ENCODE data around the gene ELMO1. TPM values are rescaled to one million over a fixed set of nuclear protein-coding genes. Genes with fewer than 3 reads are reported as not detected.

ELMO1 gene
- total RNA-seq, 1 donor from 2014 or later: 151 TPM

DNA sequence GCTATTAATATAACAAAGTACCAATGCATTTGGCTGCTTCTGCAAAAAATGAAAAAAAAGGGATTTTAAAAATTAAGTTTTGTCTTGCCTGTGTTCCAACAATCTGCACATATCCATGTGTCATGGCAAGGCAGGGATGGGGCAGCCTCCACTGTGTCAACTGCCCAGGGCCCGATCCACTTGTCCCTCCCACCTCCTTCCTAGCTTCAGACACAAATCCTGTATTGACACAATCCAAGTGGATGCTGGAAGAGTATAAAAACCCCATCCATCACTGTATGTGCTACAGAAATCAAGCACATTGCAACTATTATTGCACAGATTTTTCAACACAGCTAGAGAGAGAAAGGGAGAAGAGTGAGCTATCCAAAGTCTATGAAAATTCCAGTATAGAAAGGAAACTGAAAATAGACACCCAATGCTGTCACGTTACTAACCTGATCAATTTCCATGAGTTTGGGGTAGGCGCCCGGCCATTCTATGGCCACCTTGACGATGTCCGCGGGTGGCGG is 106.4 kb downstream of the ELMO1 start:
- no peak for DNase-seq (ENCODE audit: low spot score)
- H3K9me3 Mint-ChIP-seq (ENCODE audit: unreplicated experiment): peaks cover 4% of the 10 kb centered on the region
- peaks cover 58% of the 10 kb centered on the region for H3K4me1 Mint-ChIP-seq (ENCODE audit: unreplicated experiment)
- peak overlapping the region; percentile 95 for H3K27ac Mint-ChIP-seq (ENCODE audit: unreplicated experiment)
- TF ChIP-seq CTCF (IDR thresholded peaks at IDR 0.05; ENCODE audit: unreplicated experiment): no peak
- peaks cover 3% of the 10 kb centered on the region for H3K27me3 Mint-ChIP-seq (ENCODE audit: unreplicated experiment)
- H3K4me3 Mint-ChIP-seq (ENCODE audit: unreplicated experiment): peak overlapping the region; percentile 58
- peaks cover 49% of the 10 kb centered on the region for H3K36me3 Mint-ChIP-seq (ENCODE audit: low read depth, unreplicated experiment)

DNA sequence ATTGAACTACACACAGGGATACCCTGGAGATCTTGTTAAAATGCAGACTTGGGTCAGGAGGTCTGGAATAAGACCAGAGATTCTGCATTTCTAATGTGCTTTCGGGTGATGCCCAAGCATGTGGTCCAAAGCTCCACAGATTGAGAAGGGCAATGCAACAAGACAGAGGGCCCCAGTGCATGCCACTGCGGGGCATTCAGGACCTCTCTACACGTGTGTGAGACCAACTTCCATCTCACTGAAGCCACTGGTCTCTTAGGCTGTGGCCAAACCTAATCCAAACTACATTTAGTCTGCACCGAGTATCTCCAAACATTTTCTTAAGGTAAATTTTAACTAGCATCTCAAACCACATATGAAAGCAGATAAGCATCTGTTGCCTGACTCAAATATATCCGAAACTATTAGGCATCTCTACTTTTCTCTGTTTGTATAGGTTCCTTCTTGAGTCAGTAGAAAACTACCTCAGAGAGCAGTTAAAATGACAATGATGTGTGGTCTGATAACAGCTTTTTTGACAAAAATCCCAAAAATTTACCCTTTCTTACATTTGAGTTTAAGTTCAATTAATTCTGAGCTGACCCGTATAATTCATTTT is 107.5 kb downstream of the ELMO1 start:
- TF ChIP-seq CTCF (IDR thresholded peaks at IDR 0.05; ENCODE audit: unreplicated experiment): no peak
- Mint-ChIP-seq H3K27me3 (ENCODE audit: unreplicated experiment) (peaks cover 4% of the 10 kb centered on the region), H3K9me3 (ENCODE audit: unreplicated experiment) (peaks cover 5% of the 10 kb centered on the region), H3K27ac (ENCODE audit: unreplicated experiment) (no peak overlapping the region), H3K4me3 (ENCODE audit: unreplicated experiment) (no peak overlapping the region), H3K4me1 (ENCODE audit: unreplicated experiment) (peaks cover 59% of the 10 kb centered on the region), H3K36me3 (ENCODE audit: low read depth, unreplicated experiment) (peaks cover 59% of the 10 kb centered on the region)
- DNase-seq (ENCODE audit: low spot score): no peak

- Mint-ChIP-seq H3K27me3 (ENCODE audit: unreplicated experiment) (peaks cover 4% of the 10 kb centered on the region), H3K36me3 (ENCODE audit: low read depth, unreplicated experiment) (peaks cover 76% of the 10 kb centered on the region), H3K9me3 (ENCODE audit: unreplicated experiment) (peaks cover 5% of the 10 kb centered on the region), H3K4me1 (ENCODE audit: unreplicated experiment) (peaks cover 58% of the 10 kb centered on the region), H3K27ac (ENCODE audit: unreplicated experiment) (no peak overlapping the region), H3K4me3 (ENCODE audit: unreplicated experiment) (peak overlapping the region; percentile 37)
- TF ChIP-seq CTCF (IDR thresholded peaks at IDR 0.05; ENCODE audit: unreplicated experiment): no peak
- DNase-seq (ENCODE audit: low spot score): no peak
These were observed 109.7 kb downstream of the ELMO1 start for GRCh38 chr7:37338966-37339365.

DNA sequence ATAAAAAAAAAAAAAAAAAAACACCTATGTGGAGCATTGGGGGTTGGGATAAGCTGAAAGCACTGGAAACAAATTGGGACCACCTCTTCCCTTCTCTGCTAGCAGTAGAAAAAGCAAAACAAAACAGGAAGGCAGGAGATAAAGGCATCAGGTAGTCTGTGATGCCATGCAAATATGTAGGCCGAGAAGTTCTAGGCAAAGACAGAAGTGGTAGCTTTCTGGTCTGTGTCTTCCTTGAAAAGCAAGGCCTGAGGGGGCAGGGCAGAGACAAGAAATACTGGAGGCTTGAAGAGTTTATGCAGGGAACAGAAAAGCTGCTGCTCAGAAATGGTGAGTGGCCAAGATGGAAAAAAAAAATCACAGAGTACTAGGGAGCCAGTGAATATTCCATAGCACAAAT is 111.1 kb downstream of the ELMO1 start:
- no peak for TF ChIP-seq CTCF (IDR thresholded peaks at IDR 0.05; ENCODE audit: unreplicated experiment)
- Mint-ChIP-seq H3K36me3 (ENCODE audit: low read depth, unreplicated experiment) (peaks cover 65% of the 10 kb centered on the region), H3K27ac (ENCODE audit: unreplicated experiment) (no peak overlapping the region), H3K9me3 (ENCODE audit: unreplicated experiment) (peaks cover 5% of the 10 kb centered on the region), H3K4me3 (ENCODE audit: unreplicated experiment) (peak overlapping the region; percentile 71), H3K4me1 (ENCODE audit: unreplicated experiment) (peaks cover 59% of the 10 kb centered on the region), H3K27me3 (ENCODE audit: unreplicated experiment) (peaks cover 6% of the 10 kb centered on the region)
- DNase-seq (ENCODE audit: low spot score): no peak

DNA sequence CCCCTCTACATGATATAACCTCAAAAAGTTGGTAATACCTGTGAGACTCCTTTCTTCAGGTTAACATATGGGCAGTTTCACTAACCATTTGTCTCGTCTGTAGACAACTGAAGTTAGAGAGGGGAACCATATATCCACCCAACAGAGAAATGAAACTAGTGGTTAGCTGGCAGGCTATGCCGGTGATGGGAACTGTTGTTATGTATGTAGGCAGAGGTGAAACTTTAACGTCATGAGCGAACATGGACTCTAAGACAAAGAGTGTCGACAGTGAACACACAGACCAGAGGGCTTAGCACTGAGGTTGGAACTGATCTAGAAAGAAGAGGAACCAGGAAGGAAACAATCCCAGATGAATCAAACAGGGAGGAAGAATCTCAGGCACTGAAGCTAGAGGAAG is 112.4 kb downstream of the ELMO1 start:
- Mint-ChIP-seq H3K9me3 (ENCODE audit: unreplicated experiment) (peaks cover 5% of the 10 kb centered on the region), H3K4me1 (ENCODE audit: unreplicated experiment) (peaks cover 53% of the 10 kb centered on the region), H3K4me3 (ENCODE audit: unreplicated experiment) (peak overlapping the region; percentile 76), H3K36me3 (ENCODE audit: low read depth, unreplicated experiment) (peaks cover 62% of the 10 kb centered on the region), H3K27ac (ENCODE audit: unreplicated experiment) (peak overlapping the region; percentile 33), H3K27me3 (ENCODE audit: unreplicated experiment) (peaks cover 7% of the 10 kb centered on the region)
- no peak for DNase-seq (ENCODE audit: low spot score)
- TF ChIP-seq CTCF (IDR thresholded peaks at IDR 0.05; ENCODE audit: unreplicated experiment): no peak

Data from endothelial cell (in vitro differentiated cells).